Ovary (tissue), 9 donors: ENCODE measurements around the gene ZBTB18. TPM values are rescaled to one million over a fixed set of nuclear protein-coding genes. Genes with fewer than 3 reads are reported as not detected.

Experiments used
- DNase-seq, 5 donors: peaks; one replicate each; pipeline ENCODE4 v3.0.0-alpha.2; 2019 to 2020
- H3K27ac ChIP-seq, 2 donors: fragments of 200-600 bp; one replicate each; pipeline versions ENCODE4 v1.5.1 to v1.8.0; 2019 to 2022
- H3K27me3 ChIP-seq: fragments of 200-600 bp; one replicate; pipeline ENCODE4 v1.8.0; 2022
- H3K36me3 ChIP-seq: fragments of 200-600 bp; sonication (generic); one replicate; pipeline ENCODE4 v1.5.1; 2019
- H3K4me1 ChIP-seq: one replicate; pipeline ENCODE4 v1.8.1; 2013; ENCODE audit warnings: mild to moderate bottlenecking, moderate library complexity; ENCODE audit not compliant: insufficient read depth
- H3K4me3 ChIP-seq: fragments of 200-600 bp; sonication (generic); one replicate; pipeline ENCODE4 v1.5.1; 2017
- H3K9me3 ChIP-seq, 2 donors: fragments of 200-600 bp in 1 of 2; sonication (generic) in 1 of 2; one replicate each; pipeline versions ENCODE4 v1.5.1 to v1.8.1; 2013 to 2019; ENCODE audit warnings: mild to moderate bottlenecking in 1 of 2, moderate library complexity in 1 of 2
- CTCF ChIP-seq, 3 donors: fragments of 450-650 bp in 2 of 3; fragments of 200-600 bp in 1 of 3; IDR thresholded peaks; one replicate each; pipeline versions ENCODE4 v1.5.1 to v1.8.0; 2016 to 2022; ENCODE audit warnings: antibody characterized with exemption in 3 of 3, mild to moderate bottlenecking in 1 of 3
- EP300 ChIP-seq: sonication (generic); formaldehyde crosslinking; IDR thresholded peaks from one replicate; pipeline ENCODE4 v1.6.1; 2017; ENCODE audit warnings: antibody characterized with exemption
- POLR2A ChIP-seq: fragments of 450-650 bp; IDR thresholded peaks from one replicate; pipeline ENCODE4 v1.6.1; 2017; ENCODE audit warnings: antibody characterized with exemption, mild to moderate bottlenecking, moderate library complexity
- WGBS, 3 donors: extraction: QIAGEN DNeasy Blood & Tissue Kit in 1 of 3; methylation state at CpG; one replicate each; pipeline versions ENCODE4 v1.1.5 to v1.1.7; 2013 to 2017; 5-methylcytosine and 5-hydroxymethylcytosine counted together
- intact Hi-C, 4 donors: fragments of 100-400 bp; cut with DNase I; formaldehyde crosslinking; loops; one replicate each; pipeline versions ENCODE4 v1.11.0 to v1.15.1; 2022 to 2023
- polyA plus RNA-seq, 2 donors: library from polyadenylated mRNA; stranded (reverse); fragments of 200-250 nt in 1 of 2; fragments of 350-450 nt in 1 of 2; fragmentation: Illumina TruSeq in 1 of 2; extraction: RNeasy Lipid Tissue Mini Kit (QIAGEN cat#74804) in 1 of 2; gene quantifications; one replicate each; pipeline ENCODE4 v1.2.3, GENCODE V29; 2013 to 2014
- total RNA-seq, 7 donors: library from RNA; depleted of rRNA in 2 of 7; stranded (reverse); fragments of >200 nt in 2 of 7; fragmentation: NEBNext Ultra II Directional in 3 of 7; extraction: Animal tissue kit (Norgen Biotek cat#: 25700) in 3 of 7; gene quantifications; one replicate each; pipeline versions ENCODE4 v1.1.0 to v1.2.4, GENCODE V29; 2016 to 2023
- donor health status: DM: no; HTN: no; CAD: no; lungs with moderate emphysema.
- donor health status: DM: no; HTN: no; CAD: no.
- donor health status: Bipolar disorder and iron deficiency.
- donor health status: DM: yes; HTN: yes; CAD: no.
- donor health status: DM: no; HTN: no; CAD: no.
- donor health status: DM: yes; HTN: yes; CAD: no.

The ZBTB18 gene
- total and polyA plus RNA-seq, 9 donors, result 6.7 to 14.0 (median 10.1) TPM

DNA sequence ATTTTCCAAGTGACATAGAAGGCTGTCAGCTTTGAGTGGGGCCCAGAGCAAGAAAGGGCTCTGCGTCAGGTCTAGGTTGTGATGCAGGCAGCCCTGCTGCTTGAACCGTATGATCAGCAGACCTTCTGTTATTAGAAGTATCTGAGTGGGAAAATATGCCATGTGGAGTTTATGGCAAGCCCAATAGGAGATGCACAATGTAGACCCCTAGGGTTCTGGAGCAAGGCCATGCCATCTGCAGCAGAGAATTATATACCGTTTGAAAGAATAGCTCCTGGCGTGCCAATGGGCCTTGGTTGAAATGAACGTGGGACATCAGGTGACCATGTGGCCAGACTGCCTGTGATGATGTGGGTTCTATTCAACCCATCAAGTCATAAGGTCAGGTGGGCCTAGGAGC, 44.1 kb upstream of the ZBTB18 start:
- Histone ChIP-seq H3K27ac (no peak overlapping the region), H3K4me3 (no peak overlapping the region), H3K4me1 (peaks cover 2% of the 10 kb centered on the region), H3K9me3 (no peaks in the 10 kb centered on the region), H3K27me3 (no peaks in the 10 kb centered on the region), H3K36me3 (no peaks in the 10 kb centered on the region)
- WGBS, 3 donors, result 87 to 90% (median 88%) methylated on average over 5 of the region's 5 CpGs
- DNase-seq, result no peak
- TF ChIP-seq EP300, result no peak
- TF ChIP-seq POLR2A, result no peak
- no peak for TF ChIP-seq CTCF (IDR thresholded peaks at IDR 0.05)
- intact Hi-C loops, result no loop called here

GRCh38 chr1:244010191-244010590, 40.9 kb upstream of the ZBTB18 start:
- H3K4me1 ChIP-seq, result peaks cover 2% of the 10 kb centered on the region
- no peak overlapping the region for H3K27ac ChIP-seq
- no peak for TF ChIP-seq EP300
- WGBS, 3 donors, result 75 to 83% (median 83%) methylated on average over 6 of the region's 6 CpGs
- no peak for DNase-seq
- no peaks in the 10 kb centered on the region for H3K9me3 ChIP-seq
- no peak overlapping the region for H3K4me3 ChIP-seq
- no peaks in the 10 kb centered on the region for H3K36me3 ChIP-seq
- no peaks in the 10 kb centered on the region for H3K27me3 ChIP-seq
- intact Hi-C loops, result no loop called here

- intact Hi-C loops, result no loop called here
- TF ChIP-seq POLR2A (no peak), EP300 (no peak), CTCF (IDR thresholded peaks at IDR 0.05) (no peak)
- H3K9me3 ChIP-seq, result no peaks in the 10 kb centered on the region
- WGBS, 3 donors, result 7 to 10% (median 7%) methylated on average over 2 of the region's 2 CpGs
- no peaks in the 10 kb centered on the region for H3K27me3 ChIP-seq
- DNase-seq, result no peak
- peaks cover 2% of the 10 kb centered on the region for H3K4me1 ChIP-seq
- H3K4me3 ChIP-seq, result no peak overlapping the region
- H3K27ac ChIP-seq, result no peak overlapping the region
- no peaks in the 10 kb centered on the region for H3K36me3 ChIP-seq
Measured at GRCh38 chr1:244010703-244011123, 40.4 kb upstream of the ZBTB18 start.

DNA sequence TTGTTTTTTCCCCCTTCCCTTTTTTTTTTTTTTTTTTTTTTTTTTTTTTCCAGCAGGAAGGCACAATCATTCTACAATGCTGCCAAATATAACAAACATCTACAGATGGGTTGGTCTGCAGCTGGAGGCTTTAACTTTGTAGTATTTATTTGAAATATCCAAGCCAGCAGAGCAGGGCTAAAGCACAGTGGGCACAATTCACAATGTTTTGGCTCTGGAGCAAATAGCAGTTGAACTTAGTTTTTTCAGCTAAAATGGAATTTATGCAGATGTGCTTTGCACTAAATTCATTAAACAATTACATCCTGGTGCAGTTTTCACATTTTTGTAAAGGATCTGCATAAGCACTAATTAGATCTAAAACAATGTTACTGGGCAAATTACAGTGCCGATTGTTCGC, 39.8 kb upstream of the ZBTB18 start:
- H3K27me3 ChIP-seq, result no peaks in the 10 kb centered on the region
- TF ChIP-seq CTCF (IDR thresholded peaks at IDR 0.05), result no peak
- TF ChIP-seq POLR2A, result no peak
- TF ChIP-seq EP300, result no peak
- no peak for DNase-seq
- no peaks in the 10 kb centered on the region for H3K36me3 ChIP-seq
- 17 to 34% (median 20%) methylated on average over 2 of the region's 2 CpGs for WGBS, 3 donors
- H3K4me3 ChIP-seq, result no peak overlapping the region
- no peak overlapping the region for H3K27ac ChIP-seq
- H3K9me3 ChIP-seq, result no peaks in the 10 kb centered on the region
- H3K4me1 ChIP-seq, result peaks cover 2% of the 10 kb centered on the region
- intact Hi-C loops, result no loop called here

DNA sequence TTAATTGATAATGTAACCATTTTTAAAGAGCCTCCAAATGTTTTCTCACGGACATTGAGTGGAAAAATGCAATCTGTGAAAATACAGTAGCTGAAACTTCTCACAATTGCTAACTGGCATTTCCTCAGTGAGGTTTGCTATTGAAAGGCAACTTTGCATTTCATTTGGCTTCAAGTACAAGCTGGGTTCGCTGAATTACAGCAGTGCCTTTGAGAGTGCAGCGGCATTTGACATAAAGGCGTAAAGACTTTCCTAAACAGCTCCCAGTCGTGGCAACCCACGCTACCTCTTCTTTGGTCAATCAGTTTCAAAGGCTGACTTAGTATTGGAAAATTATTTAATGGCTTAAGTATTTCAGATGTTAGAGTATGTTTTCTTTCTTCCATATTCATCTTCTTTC, 39.3 kb upstream of the ZBTB18 start:
- peaks cover 2% of the 10 kb centered on the region for H3K4me1 ChIP-seq
- no peak overlapping the region for H3K27ac ChIP-seq
- H3K36me3 ChIP-seq, result no peaks in the 10 kb centered on the region
- WGBS, 3 donors, result 32 to 48% (median 43%) methylated on average over 6 of the region's 6 CpGs
- TF ChIP-seq CTCF (IDR thresholded peaks at IDR 0.05) (no peak), EP300 (no peak), POLR2A (no peak)
- H3K27me3 ChIP-seq, result no peaks in the 10 kb centered on the region
- DNase-seq, result no peak
- no peaks in the 10 kb centered on the region for H3K9me3 ChIP-seq
- H3K4me3 ChIP-seq, result no peak overlapping the region
- intact Hi-C loops, result no loop called here
